ENCODE data around the gene FGF3. TPM values are rescaled to one million over a fixed set of nuclear protein-coding genes. Genes with fewer than 3 reads are reported as not detected.

Gene FGF3
- total and polyA plus RNA-seq, 5 experiments from 2014 or later, result not detected

DNA sequence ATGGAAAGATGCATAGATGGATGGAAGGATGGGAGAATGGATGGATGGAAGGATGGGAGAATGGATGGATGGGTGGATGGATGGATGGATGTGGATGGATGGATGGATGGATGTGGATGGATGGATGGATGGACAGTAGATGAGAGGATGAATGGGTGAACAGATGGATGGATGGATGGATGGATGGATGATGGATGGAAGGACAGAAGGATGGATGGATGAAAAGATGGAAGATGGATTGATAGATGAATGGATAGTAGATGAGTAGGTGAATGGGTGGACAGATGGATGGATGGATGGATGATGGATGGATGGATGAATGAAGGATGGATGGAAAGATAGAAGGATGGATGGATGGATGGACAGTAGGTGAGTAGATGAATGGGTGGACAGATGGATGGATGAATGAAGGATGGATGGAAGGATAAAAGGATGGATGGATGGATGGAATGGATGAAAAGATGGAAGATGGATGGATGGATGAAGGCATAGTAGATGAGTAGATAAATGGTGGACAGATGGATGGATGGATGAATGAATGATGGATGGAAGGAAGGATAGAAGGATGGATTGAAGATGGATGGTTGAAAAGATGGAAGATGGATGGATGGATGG lies 15.5 kb downstream of the FGF3 start:
- H3K36me3 Mint-ChIP-seq, result no peaks in the 10 kb centered on the region
- peaks cover 0 to 3% (median 0%) of the 10 kb centered on the region in 9 donors for H3K9me3 Mint-ChIP-seq
- POLR2A ChIA-PET, result no interaction called here
- no peaks in the 10 kb centered on the region for H3K4me1 Mint-ChIP-seq
- no peak overlapping the region for H3K4me3 Mint-ChIP-seq
- peaks cover 4 to 15% (median 9%) of the 10 kb centered on the region in 5 donors for H3K27me3 Mint-ChIP-seq
- ATAC-seq (no peak), DNase-seq (no peak)
- H3K27ac Mint-ChIP-seq, result no peak overlapping the region

DNA sequence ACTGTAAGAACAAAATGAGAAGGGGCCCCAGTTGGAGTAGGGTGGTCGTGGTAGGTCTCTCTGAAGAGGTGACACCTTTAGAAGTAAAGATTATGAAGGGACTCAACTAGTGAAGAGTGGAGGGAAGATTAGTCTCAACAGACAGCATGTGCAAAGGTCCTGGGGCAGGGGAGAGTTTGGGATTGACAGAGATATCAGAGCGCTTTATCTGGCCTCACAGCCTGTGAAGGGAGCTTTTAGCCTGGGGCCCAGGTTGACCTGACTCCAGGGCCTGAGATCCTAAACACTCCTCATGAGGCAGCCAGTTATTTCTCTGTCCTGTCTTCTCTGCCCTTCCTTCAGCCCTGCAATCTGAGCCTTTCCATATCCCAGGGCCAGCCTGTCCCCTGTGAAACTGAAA lies 16.2 kb downstream of the FGF3 start:
- no peak overlapping the region for H3K27ac Mint-ChIP-seq
- peaks cover 0 to 3% (median 0%) of the 10 kb centered on the region in 9 donors for H3K9me3 Mint-ChIP-seq
- DNase-seq, result no peak

DNA sequence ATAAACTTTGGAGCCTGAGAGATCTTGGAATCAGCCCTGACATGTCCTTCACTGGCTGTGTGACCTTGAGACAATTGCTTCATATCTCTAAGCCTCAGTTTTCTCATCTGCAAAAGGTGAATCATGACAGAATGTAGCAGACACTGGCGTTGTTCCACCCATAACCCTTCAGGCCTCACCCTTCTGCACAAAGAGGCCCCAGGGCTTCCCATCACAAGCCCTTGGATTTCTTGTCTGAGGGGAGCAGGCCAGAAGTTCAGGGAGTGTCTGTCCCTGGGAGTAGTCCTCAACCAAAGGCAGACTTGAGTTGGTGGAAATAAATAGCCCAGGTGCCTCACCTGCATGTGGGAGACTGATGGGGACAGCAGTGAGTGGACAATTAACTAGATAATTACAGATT lies 16.6 kb downstream of the FGF3 start:
- no peaks in the 10 kb centered on the region for H3K36me3 Mint-ChIP-seq
- peaks cover 0 to 3% (median 0%) of the 10 kb centered on the region in 9 donors for H3K9me3 Mint-ChIP-seq
- POLR2A ChIA-PET, result no interaction called here
- DNase-seq, result no peak
- no peaks in the 10 kb centered on the region for H3K4me1 Mint-ChIP-seq
- peaks cover 4 to 8% (median 6%) of the 10 kb centered on the region in 5 donors for H3K27me3 Mint-ChIP-seq
- H3K4me3 Mint-ChIP-seq, result no peak overlapping the region
- no peak for ATAC-seq
- H3K27ac Mint-ChIP-seq, result no peak overlapping the region

More for the DNA sequence above, 16.2 kb downstream of the FGF3 start:
- H3K4me3 Mint-ChIP-seq, result no peak overlapping the region
- ATAC-seq, result no peak
- no peaks in the 10 kb centered on the region for H3K4me1 Mint-ChIP-seq
- no peaks in the 10 kb centered on the region for H3K36me3 Mint-ChIP-seq
- POLR2A ChIA-PET, result no interaction called here
- peaks cover 4 to 9% (median 7%) of the 10 kb centered on the region in 5 donors for H3K27me3 Mint-ChIP-seq

DNA sequence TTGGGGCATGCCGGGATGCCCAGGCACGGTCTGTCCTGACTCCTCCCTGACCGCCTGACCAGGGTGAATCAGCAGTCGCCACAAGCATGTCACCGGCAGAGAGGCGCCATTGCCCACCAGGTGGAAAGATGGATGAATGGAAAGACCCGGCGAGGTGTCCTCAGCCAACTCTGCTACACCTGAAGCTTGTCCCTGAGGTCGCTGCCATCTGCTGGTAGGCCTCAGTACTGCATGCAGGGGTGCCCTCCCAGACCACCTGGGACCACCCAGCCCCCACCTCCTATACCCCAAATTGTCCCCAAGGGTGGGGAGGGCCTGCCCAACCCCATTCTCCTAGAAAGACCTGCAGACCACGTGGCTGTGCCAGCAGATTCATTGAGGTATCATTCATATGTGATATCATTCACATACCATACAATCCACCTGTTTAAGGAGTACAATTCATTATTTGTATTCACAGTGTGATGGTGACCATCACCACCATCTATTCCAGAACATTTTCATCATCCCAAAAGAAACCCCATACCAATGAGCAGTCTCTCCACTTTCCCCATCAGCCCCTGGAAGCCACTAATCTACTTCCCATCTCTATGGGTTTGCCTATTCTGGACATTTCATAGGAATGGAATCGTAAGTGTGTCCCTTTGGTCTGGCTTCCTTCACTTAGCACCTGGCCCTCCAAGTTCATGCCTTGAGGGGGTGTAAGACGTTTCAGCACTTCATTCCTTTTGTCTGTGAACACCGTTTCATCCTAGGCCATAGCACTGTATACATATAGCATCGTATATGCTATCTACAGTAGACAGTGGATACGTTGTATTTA lies 17.5 kb downstream of the FGF3 start:
- POLR2A ChIA-PET, result no interaction called here

DNA sequence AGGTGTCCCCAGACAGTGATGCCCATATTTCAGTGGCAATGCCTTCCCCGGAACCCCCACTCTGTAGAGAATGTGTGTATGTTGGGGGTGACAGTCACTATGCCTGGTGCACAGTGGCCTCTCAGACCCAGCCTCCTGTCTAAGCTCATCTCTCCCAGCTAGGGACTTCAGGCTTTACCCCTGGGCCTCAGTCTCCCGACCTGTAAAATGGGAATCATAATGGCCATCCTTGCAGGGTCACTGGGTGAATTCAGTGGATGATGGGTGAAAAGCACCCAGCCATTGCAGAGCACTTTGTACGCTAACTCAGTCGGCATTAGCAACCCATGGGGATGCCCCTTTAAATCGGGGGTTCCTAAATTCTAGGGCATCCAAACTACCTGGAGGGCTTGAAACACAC lies 18.9 kb downstream of the FGF3 start:
- no peak for DNase-seq
- H3K4me3 Mint-ChIP-seq, result no peak overlapping the region
- POLR2A ChIA-PET, result no interaction called here
- H3K27ac Mint-ChIP-seq, result no peak overlapping the region
- ATAC-seq, result no peak
- H3K36me3 Mint-ChIP-seq, result no peaks in the 10 kb centered on the region
- H3K27me3 Mint-ChIP-seq, result peaks cover 0 to 7% (median 2%) of the 10 kb centered on the region in 5 donors
- H3K4me1 Mint-ChIP-seq, result no peaks in the 10 kb centered on the region
- H3K9me3 Mint-ChIP-seq, result peaks cover 0 to 3% (median 0%) of the 10 kb centered on the region in 9 donors

More for the DNA sequence above, 17.5 kb downstream of the FGF3 start:
- H3K36me3 Mint-ChIP-seq, result no peaks in the 10 kb centered on the region
- no peak overlapping the region for H3K27ac Mint-ChIP-seq
- DNase-seq (peak in 6 of 10 donors; percentile 16 to 42 (median 22)), ATAC-seq (peak in 1 of 2 donors; percentile 39)
- no peaks in the 10 kb centered on the region for H3K4me1 Mint-ChIP-seq
- H3K4me3 Mint-ChIP-seq, result no peak overlapping the region
- H3K9me3 Mint-ChIP-seq, result peaks cover 0 to 3% (median 0%) of the 10 kb centered on the region in 9 donors
- peaks cover 0 to 7% (median 6%) of the 10 kb centered on the region in 5 donors for H3K27me3 Mint-ChIP-seq

DNA sequence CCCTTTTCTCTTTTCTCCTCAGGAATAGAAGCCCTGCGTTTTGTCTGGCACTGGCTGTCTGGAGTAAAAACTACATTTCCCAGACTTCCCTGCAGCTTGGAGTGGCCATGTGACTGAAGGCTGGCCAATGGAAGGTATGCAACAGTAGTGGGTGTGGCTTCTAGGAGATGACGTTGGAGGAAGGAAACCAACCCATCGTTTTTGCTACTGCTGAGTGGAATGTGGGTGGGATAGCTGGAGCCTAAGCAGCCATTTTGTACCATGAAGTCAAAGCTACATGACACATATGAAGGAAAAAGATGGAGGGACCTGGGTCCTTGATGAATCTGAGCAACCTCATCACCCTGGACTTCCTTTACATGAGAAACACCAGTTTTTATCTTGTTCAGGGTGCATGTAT lies 19.6 kb downstream of the FGF3 start:
- DNase-seq (no peak), ATAC-seq (no peak)
- H3K27ac Mint-ChIP-seq, result no peak overlapping the region
- no peaks in the 10 kb centered on the region for H3K4me1 Mint-ChIP-seq
- peaks cover 0 to 3% (median 0%) of the 10 kb centered on the region in 9 donors for H3K9me3 Mint-ChIP-seq
- H3K4me3 Mint-ChIP-seq, result no peak overlapping the region
- POLR2A ChIA-PET, result no interaction called here
- peaks cover 0 to 7% (median 2%) of the 10 kb centered on the region in 5 donors for H3K27me3 Mint-ChIP-seq
- no peaks in the 10 kb centered on the region for H3K36me3 Mint-ChIP-seq

DNA sequence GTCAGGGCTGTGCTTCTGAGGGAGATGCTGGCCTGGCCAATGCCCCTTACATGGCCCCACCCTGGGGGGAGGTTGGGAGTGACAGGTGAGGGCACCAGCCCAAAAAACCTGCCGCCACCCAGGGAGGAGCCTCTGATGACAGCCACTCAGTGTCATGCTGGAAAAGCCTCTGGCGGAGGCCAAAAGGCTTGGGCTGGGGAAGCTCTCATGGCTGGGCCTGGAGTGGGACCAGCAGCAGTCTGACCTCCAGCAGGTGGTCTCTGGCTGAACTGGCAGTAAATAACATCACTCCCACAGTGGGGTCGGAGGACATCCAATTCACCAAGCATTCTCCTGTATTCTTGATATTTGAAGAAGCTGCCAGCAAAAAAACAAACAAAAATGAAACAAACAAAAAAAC lies 20.1 kb downstream of the FGF3 start:
- H3K36me3 Mint-ChIP-seq, result no peaks in the 10 kb centered on the region
- ATAC-seq (no peak), DNase-seq (no peak)
- no peak overlapping the region for H3K27ac Mint-ChIP-seq
- peaks cover 0 to 7% (median 2%) of the 10 kb centered on the region in 5 donors for H3K27me3 Mint-ChIP-seq
- H3K4me1 Mint-ChIP-seq, result no peaks in the 10 kb centered on the region
- H3K9me3 Mint-ChIP-seq, result peaks cover 0 to 3% (median 0%) of the 10 kb centered on the region in 9 donors
- POLR2A ChIA-PET, result no interaction called here
- H3K4me3 Mint-ChIP-seq, result no peak overlapping the region

DNA sequence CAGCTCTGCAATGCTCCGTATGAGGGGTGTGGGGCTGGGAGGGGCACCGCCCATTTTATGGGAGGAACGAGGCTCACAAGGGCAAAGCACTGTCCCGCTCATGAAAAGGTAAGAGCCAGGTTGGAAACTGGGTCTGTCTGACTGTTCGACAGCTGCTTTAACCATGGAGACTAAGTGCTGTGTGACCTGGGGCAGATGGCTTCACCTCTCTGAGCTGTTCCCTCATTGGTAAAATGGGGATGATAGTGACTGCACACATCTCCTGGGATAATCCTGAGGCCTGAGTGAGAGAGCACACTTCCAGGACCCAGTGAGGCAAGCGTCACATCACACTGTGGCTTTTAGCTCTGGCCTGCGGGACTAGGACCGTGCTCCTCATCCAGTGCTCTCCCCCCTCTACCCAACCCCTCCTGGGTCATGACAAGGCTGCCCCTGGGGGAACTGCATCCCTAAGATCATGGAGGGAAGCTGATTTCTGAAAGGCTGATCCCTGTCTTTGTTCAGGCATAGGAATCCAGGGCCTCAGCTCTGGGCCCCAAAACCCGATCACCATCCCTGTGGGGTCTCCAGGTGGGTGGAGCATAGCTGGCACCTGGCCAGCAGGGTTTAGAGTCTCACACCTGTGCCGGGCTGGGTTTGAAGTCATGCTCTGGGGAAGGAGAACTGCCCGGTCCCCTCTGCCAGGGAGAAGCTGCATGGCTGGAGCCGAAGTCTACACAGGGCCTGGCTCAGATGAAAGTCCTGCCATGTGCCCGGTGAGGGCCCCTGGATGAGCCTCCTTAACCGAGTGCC lies 21.3 kb downstream of the FGF3 start:
- ATAC-seq (no peak), DNase-seq (peak in 1 of 10 donors; percentile 49)
- peaks cover 0 to 2% (median 0%) of the 10 kb centered on the region in 3 donors for H3K36me3 Mint-ChIP-seq
- peaks cover 0 to 3% (median 0%) of the 10 kb centered on the region in 9 donors for H3K9me3 Mint-ChIP-seq
- peaks cover 0 to 9% (median 2%) of the 10 kb centered on the region in 5 donors for H3K27me3 Mint-ChIP-seq
- POLR2A ChIA-PET, result no interaction called here
- H3K4me3 Mint-ChIP-seq, result no peak overlapping the region
- H3K27ac Mint-ChIP-seq, result no peak overlapping the region
- H3K4me1 Mint-ChIP-seq, result no peaks in the 10 kb centered on the region

DNA sequence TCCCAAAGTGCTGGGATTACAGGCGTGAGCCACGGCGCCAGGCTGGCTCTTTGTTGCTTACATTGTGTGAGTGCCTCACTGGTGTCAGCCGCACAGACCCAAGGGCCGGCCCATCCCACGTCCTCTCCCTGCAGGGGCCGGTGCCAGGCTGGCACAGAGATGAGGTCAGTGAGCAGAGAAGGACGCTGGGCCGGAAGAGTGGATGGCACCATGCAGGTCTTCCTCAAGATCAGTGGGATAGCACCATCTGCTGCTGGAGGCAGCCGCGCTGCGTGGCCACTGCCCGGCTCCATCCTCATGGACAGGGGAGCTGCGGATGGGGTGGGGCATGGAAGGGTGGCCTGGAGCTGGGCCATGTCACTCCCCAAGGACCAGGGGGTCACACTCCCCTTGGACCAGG lies 22.1 kb downstream of the FGF3 start:
- Mint-ChIP-seq H3K4me1 (no peaks in the 10 kb centered on the region), H3K9me3 (peaks cover 0 to 3% (median 0%) of the 10 kb centered on the region in 9 donors), H3K4me3 (no peak overlapping the region), H3K36me3 (peaks cover 0 to 2% (median 0%) of the 10 kb centered on the region in 3 donors), H3K27ac (no peak overlapping the region), H3K27me3 (peaks cover 0 to 10% (median 0%) of the 10 kb centered on the region in 5 donors)
- POLR2A ChIA-PET, result interaction anchor here (0.7 kb wide), 1 partner anchor 515 kb away, joined by 4 read pairs; no protein-coding TSS in a partner anchor
- DNase-seq, result no peak
- no peak for ATAC-seq

DNA sequence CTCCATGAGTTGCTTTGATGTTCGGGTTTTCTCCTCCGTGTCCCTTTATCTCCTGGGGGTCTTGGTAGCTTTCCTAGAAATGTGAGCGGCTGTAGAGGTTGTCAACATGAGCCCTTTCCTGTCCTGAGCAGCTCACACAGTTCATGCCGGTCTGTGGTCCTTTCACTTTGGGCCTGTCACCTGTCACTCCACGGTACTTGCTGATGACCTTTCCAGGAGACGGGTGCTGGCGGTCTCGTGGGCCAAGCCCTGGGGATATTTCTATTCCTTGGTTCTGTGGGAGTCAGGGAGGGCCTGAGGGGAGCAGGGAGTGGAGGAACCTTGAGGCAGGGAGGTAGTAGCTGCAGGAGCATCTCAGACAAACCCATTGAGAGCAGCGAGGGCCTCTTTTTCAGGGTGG lies 23.2 kb downstream of the FGF3 start:
- H3K27ac Mint-ChIP-seq, result peak overlapping the region in 1 of 10 donors; percentile 43
- ATAC-seq, result no peak
- H3K9me3 Mint-ChIP-seq, result peaks cover 0 to 3% (median 0%) of the 10 kb centered on the region in 9 donors
- H3K27me3 Mint-ChIP-seq, result peaks cover 0 to 10% (median 0%) of the 10 kb centered on the region in 5 donors
- H3K4me3 Mint-ChIP-seq, result no peak overlapping the region
- H3K36me3 Mint-ChIP-seq, result peaks cover 0 to 2% (median 0%) of the 10 kb centered on the region in 3 donors
- no peak for DNase-seq
- no peaks in the 10 kb centered on the region for H3K4me1 Mint-ChIP-seq
- POLR2A ChIA-PET, result no interaction called here

DNA sequence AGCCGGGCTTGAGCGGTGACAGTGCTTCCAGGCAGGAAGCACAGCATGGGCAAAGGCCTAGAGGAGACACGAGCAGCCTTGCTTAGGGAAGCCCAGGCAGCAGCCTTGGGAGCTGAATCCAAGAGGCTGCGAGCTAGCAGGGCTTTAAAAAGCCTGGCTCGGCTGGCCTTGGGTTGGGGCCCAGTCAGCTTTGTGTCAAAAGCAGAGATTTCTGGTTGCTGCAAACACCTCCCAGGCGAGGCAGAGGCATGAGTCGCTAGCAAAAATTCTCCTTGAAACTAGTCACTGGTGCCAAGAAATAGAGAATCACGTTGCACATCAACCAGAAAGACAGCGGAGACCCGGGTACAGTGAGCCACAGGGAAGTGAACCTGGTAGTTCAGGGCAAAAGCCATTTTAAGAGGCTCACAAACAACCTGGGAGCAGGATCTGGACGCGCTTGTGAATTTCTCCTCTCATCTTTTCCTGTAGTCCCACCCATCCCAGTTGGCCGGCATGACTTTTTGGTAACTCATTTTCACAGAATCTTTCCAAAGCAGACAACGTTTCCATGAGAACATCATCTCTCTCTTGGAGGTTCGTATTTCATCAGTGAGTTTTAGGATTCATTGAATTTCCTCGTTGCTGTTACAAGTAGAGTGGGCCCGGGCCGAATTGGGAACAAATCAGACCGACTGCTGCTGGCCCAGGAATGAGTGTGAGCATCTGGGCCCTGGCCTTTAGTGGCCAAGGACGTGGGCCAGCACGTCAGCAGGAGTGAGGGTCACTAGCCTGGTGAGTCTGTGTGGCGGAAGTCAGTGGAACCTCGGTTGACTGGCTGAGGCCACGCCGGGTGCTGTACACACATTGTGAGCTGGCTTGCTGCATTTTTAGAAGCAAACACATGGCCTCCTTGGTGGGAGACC lies 27.7 kb downstream of the FGF3 start:
- Mint-ChIP-seq H3K9me3 (peaks cover 0 to 3% (median 0%) of the 10 kb centered on the region in 9 donors), H3K27me3 (peaks cover 0 to 8% (median 0%) of the 10 kb centered on the region in 5 donors), H3K4me1 (no peaks in the 10 kb centered on the region), H3K4me3 (no peak overlapping the region), H3K36me3 (peaks cover 0 to 2% (median 0%) of the 10 kb centered on the region in 3 donors), H3K27ac (no peak overlapping the region)
- ATAC-seq (no peak), DNase-seq (no peak)
- POLR2A ChIA-PET, result no interaction called here

DNA sequence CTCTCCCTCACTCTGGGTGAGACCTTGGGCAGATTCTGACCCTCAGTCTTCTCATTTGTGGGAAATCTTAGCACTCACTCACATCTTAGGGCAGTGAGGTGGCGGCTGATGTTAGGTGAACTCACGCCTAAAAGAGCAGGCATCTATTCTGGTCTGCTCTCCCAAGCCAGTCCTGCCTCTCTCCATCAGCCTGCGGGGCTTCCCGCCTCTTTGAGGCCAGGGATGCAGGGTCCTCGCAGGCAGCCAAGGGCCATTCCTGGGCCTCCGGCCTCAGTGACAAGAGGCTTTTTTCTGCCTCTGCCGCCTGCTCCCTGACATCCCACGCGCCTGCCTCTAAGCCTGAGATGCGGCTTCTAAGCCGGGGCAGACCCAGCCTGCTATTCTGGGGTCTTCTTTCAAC lies 30.3 kb downstream of the FGF3 start:
- ATAC-seq, result no peak
- no peak for DNase-seq
- peaks cover 0 to 8% (median 0%) of the 10 kb centered on the region in 5 donors for H3K27me3 Mint-ChIP-seq
- peaks cover 0 to 3% (median 0%) of the 10 kb centered on the region in 9 donors for H3K9me3 Mint-ChIP-seq
- no peaks in the 10 kb centered on the region for H3K4me1 Mint-ChIP-seq
- peaks cover 0 to 2% (median 0%) of the 10 kb centered on the region in 3 donors for H3K36me3 Mint-ChIP-seq
- POLR2A ChIA-PET, result no interaction called here
- H3K4me3 Mint-ChIP-seq, result no peak overlapping the region
- no peak overlapping the region for H3K27ac Mint-ChIP-seq

All from naive thymus-derived CD8-positive, alpha-beta T cell (primary cell).